Testis (tissue), 2 donors: ENCODE data around the gene SPSB1.

Experiments
- POLR2A ChIP-seq: fragments of 450-650 bp; IDR thresholded peaks from one replicate; pipeline ENCODE4 v1.6.1; 2017; ENCODE audit warnings: antibody characterized with exemption, mild to moderate bottlenecking, moderate library complexity
- TF ChIP-seq, protein P1 (sequence below), 3 experiments: fragments of 450-650 bp in 2 of 3; fragments of 200-600 bp in 1 of 3; sonication (generic) in 1 of 3; IDR thresholded peaks; one replicate each; pipeline ENCODE4 v1.5.1; 2016 to 2019; ENCODE audit warnings: antibody characterized with exemption in 3 of 3, mild to moderate bottlenecking in 2 of 3, moderate library complexity in 1 of 3

DNA sequence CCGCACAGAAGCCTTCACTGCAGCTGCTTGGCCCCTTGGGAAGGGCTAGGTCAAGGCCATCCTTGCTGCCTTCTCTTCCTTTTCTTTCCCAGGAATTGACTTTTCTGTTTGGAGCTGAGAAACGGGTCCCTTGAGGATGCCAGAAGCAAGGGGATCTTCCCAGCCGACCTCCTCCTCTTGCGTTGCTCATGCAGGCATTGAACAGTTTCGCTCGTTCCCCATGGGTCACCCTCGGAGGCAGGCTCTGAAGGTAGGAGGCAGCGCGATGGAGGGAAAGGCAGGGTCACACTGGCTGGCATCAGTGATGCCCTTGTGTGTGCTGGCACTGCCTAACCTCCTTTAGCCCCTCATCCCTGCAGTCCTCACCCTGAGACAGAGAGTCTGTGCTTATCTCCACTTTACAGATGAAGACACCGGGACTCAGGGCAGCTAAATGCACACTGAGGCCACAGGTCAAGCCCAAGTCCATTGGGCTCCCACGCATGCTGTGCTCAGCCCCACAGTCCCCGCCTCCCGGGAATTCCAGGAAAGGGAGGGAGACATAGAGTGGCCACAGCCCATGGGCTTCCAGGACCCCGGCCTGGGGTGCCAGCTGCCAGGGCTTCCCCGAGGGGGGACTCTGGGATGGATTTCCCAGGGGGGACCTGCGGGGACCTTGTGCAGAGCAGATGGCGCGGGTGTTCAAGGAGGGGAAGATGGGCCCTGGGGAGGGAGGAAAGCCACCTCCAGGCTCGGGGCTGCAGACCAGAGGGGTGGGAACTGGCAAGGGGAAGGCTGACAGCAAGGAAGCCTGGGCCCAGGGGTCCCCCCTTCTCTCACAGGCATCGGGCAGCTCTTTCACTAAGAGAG, 90.2 kb downstream of the SPSB1 start:
- TF ChIP-seq, protein P1, sequence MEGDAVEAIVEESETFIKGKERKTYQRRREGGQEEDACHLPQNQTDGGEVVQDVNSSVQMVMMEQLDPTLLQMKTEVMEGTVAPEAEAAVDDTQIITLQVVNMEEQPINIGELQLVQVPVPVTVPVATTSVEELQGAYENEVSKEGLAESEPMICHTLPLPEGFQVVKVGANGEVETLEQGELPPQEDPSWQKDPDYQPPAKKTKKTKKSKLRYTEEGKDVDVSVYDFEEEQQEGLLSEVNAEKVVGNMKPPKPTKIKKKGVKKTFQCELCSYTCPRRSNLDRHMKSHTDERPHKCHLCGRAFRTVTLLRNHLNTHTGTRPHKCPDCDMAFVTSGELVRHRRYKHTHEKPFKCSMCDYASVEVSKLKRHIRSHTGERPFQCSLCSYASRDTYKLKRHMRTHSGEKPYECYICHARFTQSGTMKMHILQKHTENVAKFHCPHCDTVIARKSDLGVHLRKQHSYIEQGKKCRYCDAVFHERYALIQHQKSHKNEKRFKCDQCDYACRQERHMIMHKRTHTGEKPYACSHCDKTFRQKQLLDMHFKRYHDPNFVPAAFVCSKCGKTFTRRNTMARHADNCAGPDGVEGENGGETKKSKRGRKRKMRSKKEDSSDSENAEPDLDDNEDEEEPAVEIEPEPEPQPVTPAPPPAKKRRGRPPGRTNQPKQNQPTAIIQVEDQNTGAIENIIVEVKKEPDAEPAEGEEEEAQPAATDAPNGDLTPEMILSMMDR (IDR thresholded peaks at IDR 0.05) = no peak
- TF ChIP-seq POLR2A = no peak
